MM.1S (cell line): Measurements from ENCODE around the gene MROH2A.

Experiments
- DNase-seq: peaks from one replicate; pipeline ENCODE4 v3.0.0-alpha.2; 2015
- H2AFZ ChIP-seq: fragments of 300-600 bp; sonication (generic); 2 replicates; pipeline ENCODE4 v1.6.0; 2016; ENCODE audit warnings: antibody characterized with exemption, low read length
- H3F3A ChIP-seq: fragments of 300-600 bp; sonication (generic); 2 replicates; pipeline ENCODE4 v1.6.1; 2016; ENCODE audit warnings: mild to moderate bottlenecking, antibody characterized with exemption, low read length, moderate library complexity, mixed read lengths; ENCODE audit not compliant: insufficient read depth
- H3K27ac ChIP-seq: fragments of 300-600 bp; sonication (generic); 2 replicates; pipeline ENCODE4 v1.5.1; 2016; ENCODE audit warnings: mild to moderate bottlenecking, low read length
- H3K27me3 ChIP-seq: fragments of 300-600 bp; sonication (generic); replicated peaks from 2 replicates; pipeline ENCODE4 v1.6.0; 2016; ENCODE audit warnings: low read length; ENCODE audit not compliant: insufficient read depth
- H3K36me3 ChIP-seq: fragments of 300-600 bp; sonication (generic); replicated peaks from 2 replicates; pipeline ENCODE4 v1.6.1; 2016; ENCODE audit warnings: mild to moderate bottlenecking, low read length, mixed read lengths; ENCODE audit not compliant: insufficient read depth
- H3K4me1 ChIP-seq: fragments of 300-600 bp; sonication (generic); 2 replicates; pipeline ENCODE4 v1.6.1; 2016; ENCODE audit warnings: low read length, mixed read lengths
- H3K4me2 ChIP-seq: fragments of 300-600 bp; sonication (generic); 2 replicates; pipeline ENCODE4 v1.6.0; 2016; ENCODE audit warnings: low read depth, low read length
- H3K4me3 ChIP-seq: fragments of 300-600 bp; sonication (generic); 2 replicates; pipeline ENCODE4 v1.5.1; 2016; ENCODE audit warnings: low read length, mixed read lengths
- H3K79me2 ChIP-seq: fragments of 300-600 bp; sonication (generic); 2 replicates; pipeline ENCODE4 v1.6.1; 2016; ENCODE audit warnings: mixed run types, low read length, mixed read lengths
- H3K9ac ChIP-seq: fragments of 300-600 bp; sonication (generic); 2 replicates; pipeline ENCODE4 v1.6.1; 2016; ENCODE audit warnings: low read length, mixed read lengths
- H3K9me2 ChIP-seq: fragments of 300-600 bp; sonication (generic); replicated peaks from 2 replicates; pipeline ENCODE4 v1.6.1; 2016; ENCODE audit warnings: mild to moderate bottlenecking, low read length, mixed read lengths; ENCODE audit not compliant: insufficient read depth
- H3K9me3 ChIP-seq: fragments of 300-600 bp; sonication (generic); replicated peaks from 2 replicates; pipeline ENCODE4 v1.6.1; 2016; ENCODE audit warnings: mild to moderate bottlenecking, low read length, mixed read lengths; ENCODE audit not compliant: insufficient read depth
- H4K20me1 ChIP-seq: fragments of 300-600 bp; sonication (generic); 2 replicates; pipeline ENCODE4 v1.6.1; 2016; ENCODE audit warnings: mild to moderate bottlenecking, low read length, moderate library complexity, mixed read lengths; ENCODE audit not compliant: insufficient read depth
- EZH2 ChIP-seq: fragments of 300-600 bp; sonication (generic); optimal IDR thresholded peaks from 2 replicates; pipeline ENCODE3; 2017; ENCODE audit warnings: low read depth, mild to moderate bottlenecking, antibody characterized with exemption, low read length, mixed read lengths
- EZH2phosphoT487 ChIP-seq: fragments of 300-600 bp; sonication (generic); IDR thresholded peaks from 2 replicates; pipeline ENCODE4 v1.6.1; 2018; ENCODE audit warnings: antibody characterized with exemption, low read length
- TF ChIP-seq, protein P1 (sequence below): fragments of 300-600 bp; sonication (generic); IDR thresholded peaks from 2 replicates; pipeline ENCODE4 v1.5.1; 2016; ENCODE audit warnings: antibody characterized with exemption, low read length, mixed read lengths

The MROH2A gene

DNA sequence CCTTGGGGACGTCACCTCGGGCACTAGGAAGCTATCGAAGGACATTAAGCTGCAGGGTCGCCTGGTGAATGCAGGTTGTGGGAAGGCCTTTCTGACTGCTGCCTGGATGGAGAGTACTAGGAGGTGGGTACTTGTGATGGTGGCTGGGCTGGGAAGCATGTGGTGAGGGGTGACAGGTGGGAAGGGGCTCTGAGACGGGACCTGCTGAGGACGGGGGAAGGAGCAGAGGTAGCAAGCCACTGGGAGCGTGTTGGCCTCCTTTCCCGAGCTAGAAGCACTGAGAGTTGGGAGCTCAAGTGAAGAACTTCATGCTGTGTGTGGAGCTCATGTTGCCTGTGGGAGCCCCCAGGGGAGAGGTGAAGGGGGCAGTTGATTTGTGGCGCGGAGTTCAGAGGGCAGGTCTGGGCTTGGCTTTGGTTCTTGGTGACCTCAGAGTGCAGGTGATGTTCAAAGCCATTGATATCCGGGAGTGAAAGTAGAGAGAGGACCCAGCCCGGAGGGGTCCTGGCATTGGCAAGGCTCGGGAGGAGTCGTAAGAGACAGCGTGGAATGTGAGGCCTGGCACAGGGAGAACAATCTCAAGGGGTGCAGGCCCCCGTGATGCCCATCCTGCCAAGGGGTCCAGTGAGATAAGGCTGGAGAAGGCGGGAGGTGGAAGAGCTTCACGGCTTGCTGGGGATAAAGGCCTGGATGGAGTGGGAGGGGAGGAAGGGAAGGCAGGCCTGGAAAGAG, 13.2 kb downstream of the MROH2A start:
- TF ChIP-seq, protein P1, sequence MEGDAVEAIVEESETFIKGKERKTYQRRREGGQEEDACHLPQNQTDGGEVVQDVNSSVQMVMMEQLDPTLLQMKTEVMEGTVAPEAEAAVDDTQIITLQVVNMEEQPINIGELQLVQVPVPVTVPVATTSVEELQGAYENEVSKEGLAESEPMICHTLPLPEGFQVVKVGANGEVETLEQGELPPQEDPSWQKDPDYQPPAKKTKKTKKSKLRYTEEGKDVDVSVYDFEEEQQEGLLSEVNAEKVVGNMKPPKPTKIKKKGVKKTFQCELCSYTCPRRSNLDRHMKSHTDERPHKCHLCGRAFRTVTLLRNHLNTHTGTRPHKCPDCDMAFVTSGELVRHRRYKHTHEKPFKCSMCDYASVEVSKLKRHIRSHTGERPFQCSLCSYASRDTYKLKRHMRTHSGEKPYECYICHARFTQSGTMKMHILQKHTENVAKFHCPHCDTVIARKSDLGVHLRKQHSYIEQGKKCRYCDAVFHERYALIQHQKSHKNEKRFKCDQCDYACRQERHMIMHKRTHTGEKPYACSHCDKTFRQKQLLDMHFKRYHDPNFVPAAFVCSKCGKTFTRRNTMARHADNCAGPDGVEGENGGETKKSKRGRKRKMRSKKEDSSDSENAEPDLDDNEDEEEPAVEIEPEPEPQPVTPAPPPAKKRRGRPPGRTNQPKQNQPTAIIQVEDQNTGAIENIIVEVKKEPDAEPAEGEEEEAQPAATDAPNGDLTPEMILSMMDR = no peak
- TF ChIP-seq EZH2phosphoT487 = no peak
- no peak for TF ChIP-seq EZH2
- no peak for DNase-seq
- Histone ChIP-seq H3K9ac (no peak overlapping the region), H4K20me1 (no peaks in the 10 kb centered on the region), H3K4me1 (no peaks in the 10 kb centered on the region), H3K4me3 (no peak overlapping the region), H3K27ac (no peak overlapping the region), H3K4me2 (no peak overlapping the region), H3F3A (no peaks in the 10 kb centered on the region), H2AFZ (no peak overlapping the region), H3K36me3 (no peaks in the 10 kb centered on the region), H3K9me2 (no peaks in the 10 kb centered on the region), H3K9me3 (no peaks in the 10 kb centered on the region), H3K79me2 (no peaks in the 10 kb centered on the region), H3K27me3 (no peaks in the 10 kb centered on the region)

DNA sequence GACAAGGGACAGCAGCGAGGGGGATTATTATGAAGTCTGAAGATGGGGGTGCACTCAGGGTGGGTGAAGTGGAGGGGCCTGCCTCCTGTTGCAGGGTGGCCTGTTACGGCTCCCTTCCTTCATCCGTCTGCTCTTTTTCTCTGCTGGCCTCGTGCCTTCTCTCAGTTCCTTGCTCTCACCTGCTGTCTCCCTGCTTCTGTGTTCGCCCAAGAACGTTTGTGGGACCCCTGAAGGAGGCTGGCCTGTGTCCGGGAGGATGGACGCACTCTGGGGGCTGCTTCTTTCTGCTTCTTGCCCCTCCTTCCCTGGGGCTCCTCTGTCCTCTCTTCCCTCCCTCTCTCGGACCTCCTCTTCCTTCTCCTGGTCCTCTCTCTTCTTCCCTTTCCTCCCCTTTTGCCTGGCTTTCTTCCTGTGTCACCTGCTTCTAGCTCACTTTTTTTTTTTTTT, 13.8 kb downstream of the MROH2A start:
- H2AFZ ChIP-seq = no peak overlapping the region
- no peak overlapping the region for H3K27ac ChIP-seq
- no peaks in the 10 kb centered on the region for H3K9me3 ChIP-seq
- H3K4me2 ChIP-seq = no peak overlapping the region
- H4K20me1 ChIP-seq = no peaks in the 10 kb centered on the region
- no peaks in the 10 kb centered on the region for H3K79me2 ChIP-seq
- no peaks in the 10 kb centered on the region for H3K36me3 ChIP-seq
- no peaks in the 10 kb centered on the region for H3K9me2 ChIP-seq
- no peak overlapping the region for H3K4me3 ChIP-seq
- no peak for TF ChIP-seq EZH2
- TF ChIP-seq EZH2phosphoT487 = no peak
- TF ChIP-seq, protein P1 = no peak
- no peaks in the 10 kb centered on the region for H3F3A ChIP-seq
- H3K27me3 ChIP-seq = no peaks in the 10 kb centered on the region
- no peak for DNase-seq
- H3K4me1 ChIP-seq = no peaks in the 10 kb centered on the region
- no peak overlapping the region for H3K9ac ChIP-seq

DNA sequence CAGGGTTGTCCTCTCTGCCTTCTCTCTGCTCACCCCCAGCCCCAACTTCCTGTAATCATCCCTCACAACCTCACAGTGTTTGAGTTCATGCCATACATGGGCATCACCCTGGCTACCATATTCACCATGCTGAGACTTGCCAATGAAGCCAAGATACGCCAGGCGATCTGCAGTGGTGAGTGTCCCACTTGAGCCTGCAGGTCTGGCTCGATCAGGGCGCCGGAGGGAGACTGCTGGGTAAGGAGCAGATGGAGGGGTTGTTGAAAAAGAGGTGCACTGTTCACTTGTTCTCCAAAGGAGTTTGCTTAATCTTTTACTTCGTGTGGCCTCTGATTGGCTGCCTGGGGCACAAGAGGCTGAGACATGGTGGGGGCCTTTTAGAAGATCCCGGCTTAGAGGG, 14.6 kb downstream of the MROH2A start:
- no peaks in the 10 kb centered on the region for H3K79me2 ChIP-seq
- no peak overlapping the region for H3K27ac ChIP-seq
- no peak for TF ChIP-seq EZH2phosphoT487
- TF ChIP-seq, protein P1 = no peak
- TF ChIP-seq EZH2 = no peak
- H2AFZ ChIP-seq = no peak overlapping the region
- H3F3A ChIP-seq = no peaks in the 10 kb centered on the region
- H3K4me2 ChIP-seq = no peak overlapping the region
- no peaks in the 10 kb centered on the region for H3K36me3 ChIP-seq
- H3K4me3 ChIP-seq = no peak overlapping the region
- no peaks in the 10 kb centered on the region for H3K4me1 ChIP-seq
- no peaks in the 10 kb centered on the region for H3K9me2 ChIP-seq
- no peak overlapping the region for H3K9ac ChIP-seq
- H3K9me3 ChIP-seq = no peaks in the 10 kb centered on the region
- H4K20me1 ChIP-seq = no peaks in the 10 kb centered on the region
- DNase-seq = no peak
- H3K27me3 ChIP-seq = no peaks in the 10 kb centered on the region
